ENCODE data around the gene ATP2C2.

- TF ChIP-seq PAX5 (IDR thresholded peaks at IDR 0.05; ENCODE audit: insufficient read depth, low read length, severe bottlenecking): no peak
- TF ChIP-seq POLR2A (IDR thresholded peaks at IDR 0.05; ENCODE audit: low read depth, low read length): no peak
- no peak for TF ChIP-seq POLR2AphosphoS5 (IDR thresholded peaks at IDR 0.05; ENCODE audit: low read depth, low read length)
- no peak for TF ChIP-seq TAF1 (IDR thresholded peaks at IDR 0.05; ENCODE audit: low read depth, low read length)
Observed at GRCh38 chr16:84446084-84446483, 77.7 kb downstream of the ATP2C2 start.
